SU-DHL-6 (cell line): ENCODE measurements around the gene ERC1.

Source experiments
- EZH2phosphoT487 ChIP-seq: fragments of 200-600 bp; sonication (generic), shearing (Covaris generic); conservative IDR thresholded peaks from 2 replicates; pipeline ENCODE4 v1.6.1; 2018; ENCODE audit warnings: mild to moderate bottlenecking, antibody characterized with exemption, low read length, moderate library complexity, mixed read lengths
- TF ChIP-seq, protein P1 (sequence below): fragments of 200-600 bp; sonication (generic); IDR thresholded peaks from one replicate; pipeline ENCODE4 v1.5.1; 2017; ENCODE audit warnings: antibody characterized with exemption, mild to moderate bottlenecking, low read length, moderate library complexity; ENCODE audit not compliant: insufficient read depth, poor library complexity, severe bottlenecking

DNA sequence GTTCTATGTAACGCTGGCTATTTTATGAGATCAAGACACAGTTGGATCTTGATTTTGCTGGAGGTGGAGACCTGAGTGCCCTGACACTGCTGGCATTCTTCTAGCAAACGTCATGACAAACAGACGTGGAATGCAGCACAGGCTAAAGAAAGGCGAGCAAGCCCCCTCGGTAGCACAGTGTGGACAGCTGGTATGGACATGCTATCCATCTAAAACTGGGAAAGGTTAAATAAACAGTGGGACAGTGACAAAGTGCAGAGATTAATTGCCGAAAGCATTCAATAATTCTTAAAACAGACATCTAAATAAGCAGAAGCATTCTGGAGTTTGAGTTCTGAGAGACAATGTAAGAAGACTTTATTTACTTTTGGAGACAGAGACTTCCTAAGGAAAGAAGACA, 366.1 kb downstream of the ERC1 start:
- TF ChIP-seq, protein P1, sequence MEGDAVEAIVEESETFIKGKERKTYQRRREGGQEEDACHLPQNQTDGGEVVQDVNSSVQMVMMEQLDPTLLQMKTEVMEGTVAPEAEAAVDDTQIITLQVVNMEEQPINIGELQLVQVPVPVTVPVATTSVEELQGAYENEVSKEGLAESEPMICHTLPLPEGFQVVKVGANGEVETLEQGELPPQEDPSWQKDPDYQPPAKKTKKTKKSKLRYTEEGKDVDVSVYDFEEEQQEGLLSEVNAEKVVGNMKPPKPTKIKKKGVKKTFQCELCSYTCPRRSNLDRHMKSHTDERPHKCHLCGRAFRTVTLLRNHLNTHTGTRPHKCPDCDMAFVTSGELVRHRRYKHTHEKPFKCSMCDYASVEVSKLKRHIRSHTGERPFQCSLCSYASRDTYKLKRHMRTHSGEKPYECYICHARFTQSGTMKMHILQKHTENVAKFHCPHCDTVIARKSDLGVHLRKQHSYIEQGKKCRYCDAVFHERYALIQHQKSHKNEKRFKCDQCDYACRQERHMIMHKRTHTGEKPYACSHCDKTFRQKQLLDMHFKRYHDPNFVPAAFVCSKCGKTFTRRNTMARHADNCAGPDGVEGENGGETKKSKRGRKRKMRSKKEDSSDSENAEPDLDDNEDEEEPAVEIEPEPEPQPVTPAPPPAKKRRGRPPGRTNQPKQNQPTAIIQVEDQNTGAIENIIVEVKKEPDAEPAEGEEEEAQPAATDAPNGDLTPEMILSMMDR = no peak
- no peak for TF ChIP-seq EZH2phosphoT487
